UCSD-AML1 (cell line): ENCODE data around the gene RHOJ.

Experiments
- DNase-seq: peaks from one replicate; lab custom pipeline; 2025; ENCODE audit not compliant: unreplicated experiment; lab: John Stamatoyannopoulos, UW

The RHOJ gene

GRCh38 chr14:63205044-63205575, 867 bp downstream of the RHOJ start:
- no peak for DNase-seq

GRCh38 chr14:63205866-63206265, 1.6 kb downstream of the RHOJ start:
- DNase-seq: no peak

- no peak for DNase-seq
Measured at GRCh38 chr14:63209160-63209559, 4.9 kb downstream of the RHOJ start.

GRCh38 chr14:63210812-63211211, 6.6 kb downstream of the RHOJ start:
- DNase-seq: no peak

- no peak for DNase-seq
Measured at GRCh38 chr14:63212209-63212608, 8.0 kb downstream of the RHOJ start.

GRCh38 chr14:63212776-63213500, 8.7 kb downstream of the RHOJ start:
- no peak for DNase-seq

- DNase-seq: no peak
Measured at GRCh38 chr14:63214417-63215196, 10.4 kb downstream of the RHOJ start.

- no peak for DNase-seq
Measured at GRCh38 chr14:63220526-63220925, 16.3 kb downstream of the RHOJ start.

GRCh38 chr14:63223596-63223995, 19.4 kb downstream of the RHOJ start:
- no peak for DNase-seq

- no peak for DNase-seq
Measured at GRCh38 chr14:63224196-63224595, 20.0 kb downstream of the RHOJ start.

- DNase-seq: no peak
Measured at GRCh38 chr14:63228217-63228616, 24.0 kb downstream of the RHOJ start.

- DNase-seq: no peak
Measured at GRCh38 chr14:63229330-63230059, 25.3 kb downstream of the RHOJ start.

GRCh38 chr14:63231766-63232165, 27.5 kb downstream of the RHOJ start:
- no peak for DNase-seq

GRCh38 chr14:63237791-63238190, 33.5 kb downstream of the RHOJ start:
- no peak for DNase-seq

- no peak for DNase-seq
Measured at GRCh38 chr14:63240221-63240620, 36.0 kb downstream of the RHOJ start.

GRCh38 chr14:63241096-63241495, 36.9 kb downstream of the RHOJ start:
- DNase-seq: no peak

GRCh38 chr14:63243646-63244045, 39.4 kb downstream of the RHOJ start:
- DNase-seq: no peak

GRCh38 chr14:63245893-63246292, 41.6 kb downstream of the RHOJ start:
- DNase-seq: no peak

- DNase-seq: no peak
Measured at GRCh38 chr14:63248211-63248610, 44.0 kb downstream of the RHOJ start.

- DNase-seq: no peak
Measured at GRCh38 chr14:63249092-63249491, 44.8 kb downstream of the RHOJ start.

GRCh38 chr14:63257299-63257698, 53.1 kb downstream of the RHOJ start:
- DNase-seq: no peak

GRCh38 chr14:63262446-63262845, 58.2 kb downstream of the RHOJ start:
- DNase-seq: no peak
